H1 (cell line): ENCODE results near the gene CSGALNACT2. TPM values are rescaled to one million over a fixed set of nuclear protein-coding genes. Genes with fewer than 3 reads are reported as not detected.

Experiments used
- CTCF ChIA-PET: fragments of 300-600 bp; sonication (Branson Sonifier 250); formaldehyde crosslinking; loops from one replicate; lab custom pipeline; 2021; ENCODE audit not compliant: partially characterized antibody; lab: Charles Lee
- POLR2A ChIA-PET: fragments of 300-600 bp; sonication (Branson Sonifier 250); formaldehyde crosslinking; loops from one replicate; lab custom pipeline; 2021; ENCODE audit warnings: inconsistent platforms; ENCODE audit not compliant: partially characterized antibody; lab: Charles Lee
- DNase-seq, 2 experiments: peaks; one replicate each; pipeline versions ENCODE4 v3.0.0 to v3.0.0-alpha.2; 2010 to 2022; ENCODE audit warnings: low spot score in 2 of 2, low read depth in 1 of 2, mixed read lengths in 1 of 2
- FAIRE-seq: peaks from 2 replicates; lab custom pipeline; 2011; peaks lifted over from hg19 to GRCh38; lab: Jason Lieb, UNC
- H2AFZ ChIP-seq: 2 replicates; pipeline ENCODE4 v1.8.1; 2012; ENCODE audit warnings: low read length, inconsistent platforms
- H2AK5ac ChIP-seq: 2 replicates; pipeline ENCODE4 v1.6.1; 2013; ENCODE audit warnings: low read depth, low read length
- H2BK120ac ChIP-seq: replicated peaks from 2 replicates; pipeline ENCODE3; 2013; ENCODE audit warnings: low read depth, low read length, inconsistent platforms
- H2BK12ac ChIP-seq: 2 replicates; pipeline ENCODE4 v1.6.1; 2013; ENCODE audit warnings: low read depth, low read length
- H2BK15ac ChIP-seq: 2 replicates; pipeline ENCODE4 v1.6.1; 2013; ENCODE audit warnings: low read length
- H2BK20ac ChIP-seq: 2 replicates; pipeline ENCODE4 v1.6.1; 2013; ENCODE audit warnings: low read length
- H2BK5ac ChIP-seq: 2 replicates; pipeline ENCODE4 v1.6.1; 2013; ENCODE audit warnings: low read depth, low read length
- H3K14ac ChIP-seq: 2 replicates; pipeline ENCODE4 v1.6.1; 2013; ENCODE audit warnings: inconsistent platforms; ENCODE audit not compliant: insufficient read length
- H3K18ac ChIP-seq: 2 replicates; pipeline ENCODE4 v1.6.1; 2013; ENCODE audit warnings: low read length; ENCODE audit errors: extremely low read depth
- H3K23ac ChIP-seq: 2 replicates; pipeline ENCODE4 v1.6.1; 2013; ENCODE audit warnings: inconsistent platforms; ENCODE audit not compliant: insufficient read length
- H3K23me2 ChIP-seq: 2 replicates; pipeline ENCODE4 v1.6.1; 2013; ENCODE audit warnings: low read depth, low read length
- H3K27ac ChIP-seq: 2 replicates; pipeline ENCODE4 v1.6.1; 2011; ENCODE audit warnings: low read depth, low read length, inconsistent platforms
- H3K27me3 ChIP-seq, 4 experiments: replicated peaks in 1 of 4; 1 replicate in 1 of 4; 2 replicates in 3 of 4; pipeline versions ENCODE4 v1.6.1 to v1.8.1; 2011 to 2013; ENCODE audit warnings: low read length in 3 of 4, mild to moderate bottlenecking in 3 of 4, inconsistent platforms in 2 of 4, mixed read lengths in 2 of 4, moderate library complexity in 1 of 4; ENCODE audit not compliant: control insufficient read depth in 3 of 4, insufficient read depth in 3 of 4; ENCODE audit errors: extremely low read depth in 1 of 4
- H3K36me3 ChIP-seq, 4 experiments: 2 replicates each; pipeline versions ENCODE4 v1.6.1 to v1.8.1; 2011 to 2013; ENCODE audit warnings: mild to moderate bottlenecking in 4 of 4, low read length in 3 of 4, moderate library complexity in 2 of 4, control low read depth in 1 of 4, inconsistent platforms in 1 of 4; ENCODE audit not compliant: insufficient read depth in 4 of 4, control insufficient read depth in 2 of 4
- H3K4ac ChIP-seq: replicated peaks from 2 replicates; pipeline ENCODE3; 2013; ENCODE audit warnings: low read length, low read depth, mixed read lengths, inconsistent platforms; ENCODE audit not compliant: insufficient read length
- H3K4me1 ChIP-seq, 4 experiments: replicated peaks in 1 of 4; 1 replicate in 1 of 4; 2 replicates in 3 of 4; pipeline versions ENCODE4 v1.6.1 to v1.8.1; 2011 to 2013; ENCODE audit warnings: low read length in 3 of 4, inconsistent platforms in 2 of 4, mixed read lengths in 1 of 4; ENCODE audit not compliant: insufficient read depth in 4 of 4, control insufficient read depth in 3 of 4
- H3K4me2 ChIP-seq, 2 experiments: 2 replicates each; pipeline versions ENCODE4 v1.6.1 to v1.8.1; 2011 to 2013; ENCODE audit warnings: low read depth in 2 of 2, low read length in 2 of 2, control low read depth in 1 of 2, inconsistent platforms in 1 of 2, mild to moderate bottlenecking in 1 of 2; ENCODE audit not compliant: insufficient read depth in 1 of 2
- H3K4me3 ChIP-seq, 4 experiments: fragments of 200-600, 300-600 bp in 1 of 4; sonication (generic), shearing (Covaris generic), sonication (Bioruptor Twin) in 1 of 4; 2 replicates each; pipeline versions ENCODE4 v1.5.1 to v1.8.1; 2011 to 2016; ENCODE audit warnings: low read length in 4 of 4, low read depth in 3 of 4, control low read depth in 2 of 4, inconsistent platforms in 2 of 4, mild to moderate bottlenecking in 2 of 4, mixed read lengths in 1 of 4, moderate library complexity in 1 of 4; ENCODE audit not compliant: insufficient read depth in 2 of 4; ENCODE audit errors: extremely low read depth in 1 of 4
- H3K56ac ChIP-seq: replicated peaks from 2 replicates; pipeline ENCODE3; 2013; ENCODE audit warnings: low read depth, mild to moderate bottlenecking, mixed read lengths, low read length, inconsistent platforms; ENCODE audit not compliant: insufficient read length
- H3K79me1 ChIP-seq: 2 replicates; pipeline ENCODE4 v1.6.1; 2013; ENCODE audit warnings: low read depth, low read length, control low read depth
- H3K79me2 ChIP-seq, 2 experiments: 2 replicates each; pipeline versions ENCODE4 v1.6.1 to v1.8.1; 2012 to 2013; ENCODE audit warnings: low read length in 2 of 2, mild to moderate bottlenecking in 2 of 2, inconsistent platforms in 1 of 2; ENCODE audit not compliant: insufficient read depth in 2 of 2, control insufficient read depth in 1 of 2
- H3K9ac ChIP-seq, 4 experiments: replicated peaks in 1 of 4; 1 replicate in 1 of 4; 2 replicates in 3 of 4; pipeline versions ENCODE4 v1.6.1 to v1.8.1; 2011 to 2013; ENCODE audit warnings: low read depth in 3 of 4, low read length in 3 of 4, control low read depth in 2 of 4, mild to moderate bottlenecking in 2 of 4, moderate library complexity in 2 of 4, inconsistent platforms in 1 of 4; ENCODE audit errors: extremely low read depth in 1 of 4
- H3K9me3 ChIP-seq, 2 experiments: 2 replicates each; pipeline versions ENCODE4 v1.6.1 to v1.8.1; 2012 to 2013; ENCODE audit warnings: mild to moderate bottlenecking in 2 of 2, moderate library complexity in 2 of 2, control low read depth in 1 of 2, inconsistent platforms in 1 of 2, low read depth in 1 of 2, low read length in 1 of 2, mixed read lengths in 1 of 2; ENCODE audit not compliant: insufficient read depth in 2 of 2
- H4K20me1 ChIP-seq, 2 experiments: replicated peaks in 1 of 2; 2 replicates each; pipeline versions ENCODE3 to v1.8.1; 2011 to 2013; ENCODE audit warnings: inconsistent platforms in 2 of 2, low read length in 2 of 2, mild to moderate bottlenecking in 1 of 2; ENCODE audit not compliant: insufficient read depth in 2 of 2, control insufficient read depth in 1 of 2
- H4K5ac ChIP-seq: 2 replicates; pipeline ENCODE4 v1.6.1; 2013; ENCODE audit warnings: low read length, low read depth, mixed read lengths, inconsistent platforms; ENCODE audit not compliant: insufficient read length
- H4K8ac ChIP-seq: 2 replicates; pipeline ENCODE4 v1.8.0; 2013; ENCODE audit warnings: mild to moderate bottlenecking, moderate library complexity, low read length, inconsistent platforms; ENCODE audit not compliant: insufficient read depth; ENCODE audit errors: extremely low read depth
- H4K91ac ChIP-seq: replicated peaks from 2 replicates; pipeline ENCODE3; 2013; ENCODE audit warnings: low read length, mixed read lengths, inconsistent platforms; ENCODE audit not compliant: insufficient read length
- ATF2 ChIP-seq: IDR thresholded peaks from 2 replicates; pipeline ENCODE4 v1.6.1; 2012; ENCODE audit warnings: low read length, inconsistent platforms
- CHD1 ChIP-seq: IDR thresholded peaks from 2 replicates; pipeline ENCODE4 v1.6.1; 2012; ENCODE audit warnings: low read depth, low read length, improper control_type of control experiment
- CHD2 ChIP-seq: IDR thresholded peaks from 2 replicates; pipeline ENCODE4 v1.6.1; 2012; ENCODE audit warnings: low read length, improper control_type of control experiment
- CTBP2 ChIP-seq: IDR thresholded peaks from 2 replicates; pipeline ENCODE4 v1.7.0; 2011; ENCODE audit warnings: borderline replicate concordance, mild to moderate bottlenecking, moderate library complexity, mixed read lengths, low read length; ENCODE audit not compliant: insufficient read depth, insufficient read length
- HDAC2 ChIP-seq, 2 experiments: fragments of 300-600 bp in 1 of 2; sonication (generic) in 1 of 2; IDR thresholded peaks; 2 replicates each; pipeline ENCODE4 v1.6.1; 2011 to 2012; ENCODE audit warnings: low read depth in 2 of 2, low read length in 2 of 2, mild to moderate bottlenecking in 2 of 2, moderate library complexity in 2 of 2, borderline replicate concordance in 1 of 2, inconsistent platforms in 1 of 2
- RBBP5 ChIP-seq: IDR thresholded peaks from 2 replicates; pipeline ENCODE4 v1.7.1; 2012; ENCODE audit warnings: low read depth, mild to moderate bottlenecking, inconsistent platforms, low read length, moderate library complexity, borderline replicate concordance
- TEAD4 ChIP-seq: IDR thresholded peaks from 2 replicates; pipeline ENCODE4 v1.6.1; 2012; ENCODE audit warnings: low read depth, low read length, inconsistent platforms, mixed read lengths
- WGBS, 2 experiments: shearing (Covaris generic) in 1 of 2; methylation state at CpG; one replicate each; pipeline versions ENCODE4 v1.1.6 to v1.1.7; 2013 to 2015; ENCODE audit warnings: low lambda C conversion rate in 2 of 2, mixed read lengths in 2 of 2, inconsistent platforms in 1 of 2, low coverage in 1 of 2, missing lambda C conversion rate in 1 of 2; ENCODE audit not compliant: insufficient replicate concordance in 2 of 2, insufficient coverage in 1 of 2, insufficient read length in 1 of 2; ENCODE audit errors: extremely low coverage in 1 of 2, missing lambda C conversion rate in 1 of 2; 5-methylcytosine and 5-hydroxymethylcytosine counted together
- polyA plus RNA-seq, 7 experiments: library from polyadenylated mRNA; depleted of rRNA in 3 of 7; stranded (reverse) in 5 of 7; unstranded in 2 of 7; fragments of >200 nt in 5 of 7; fragments of 200-250 nt in 2 of 7; gene quantifications; 1 replicate in 5 of 7; 2 replicates in 1 of 7; 4 replicates in 1 of 7; pipeline versions ENCODE4 v1.2.1 to v1.2.3, GENCODE V29; 2011 to 2013; ENCODE audit warnings: missing spikeins in 2 of 7, mixed read lengths in 2 of 7
- total RNA-seq: library from RNA; stranded (reverse); fragmentation: NEBNext Ultra II Directional; extraction: Animal tissue kit (Norgen Biotek cat#: 25700); gene quantifications from 2 replicates; pipeline ENCODE4 v1.2.1, GENCODE V29; 2021

The CSGALNACT2 gene
- total and polyA plus RNA-seq, 2 of the 8 experiments (the other 6 are each of a cell fraction or from before 2014, with no cell fraction given), result 2.6 to 5.3 TPM

- no peak overlapping the region for H3K9ac ChIP-seq
- no peak overlapping the region for H3K14ac ChIP-seq
- WGBS, 2 experiments, result 87% methylated on average over 28 of the region's 28 CpGs; no CpG with 5 or more reads in 1 of the 2 experiments
- no peak overlapping the region for H4K91ac ChIP-seq
- H2BK20ac ChIP-seq, result no peak overlapping the region
- no peaks in the 10 kb centered on the region for H3K79me1 ChIP-seq
- no peak for TF ChIP-seq CHD2
- TF ChIP-seq CHD1, result no peak
- TF ChIP-seq HDAC2 (IDR thresholded peaks at IDR 0.05; ENCODE audit: borderline replicate concordance in 1 of 2, low read depth in 2 of 2, low read length in 2 of 2), result no peak
- no peak for TF ChIP-seq CTBP2
- no peak for TF ChIP-seq RBBP5
- no peak for TF ChIP-seq TEAD4
- TF ChIP-seq ATF2, result no peak
- peaks cover 0 to 13% (median 3%) of the 10 kb centered on the region in 4 experiments; a peak in 5 of 7 replicates for H3K4me1 ChIP-seq
- no peak overlapping the region for H2BK120ac ChIP-seq
- H2BK5ac ChIP-seq, result no peak overlapping the region
- H3K36me3 ChIP-seq, result no peaks in the 10 kb centered on the region
- H2AK5ac ChIP-seq, result no peak overlapping the region
- H2BK12ac ChIP-seq, result peak overlapping the region; percentile 43; the same call in 1 of the 2 replicates
- peak overlapping the region; percentile 71 for H4K8ac ChIP-seq
- H4K5ac ChIP-seq, result no peak overlapping the region
- no peak overlapping the region for H3K18ac ChIP-seq
- no peak for DNase-seq
- H3K79me2 ChIP-seq, result no peaks in the 10 kb centered on the region
- no peak overlapping the region for H2AFZ ChIP-seq
- H3K9me3 ChIP-seq, result no peaks in the 10 kb centered on the region
- no peak for FAIRE-seq
- no peaks in the 10 kb centered on the region for H4K20me1 ChIP-seq
- H3K23me2 ChIP-seq, result peaks cover 9% of the 10 kb centered on the region; the same call in 1 of the 2 replicates
- H3K27me3 ChIP-seq, result peaks cover 0 to 16% (median 12%) of the 10 kb centered on the region in 4 experiments; a peak in 6 of 7 replicates
- no peak overlapping the region for H3K4me3 ChIP-seq
- H3K27ac ChIP-seq, result no peak overlapping the region
- POLR2A ChIA-PET, result no interaction called here
- H3K56ac ChIP-seq, result no peak overlapping the region
- H2BK15ac ChIP-seq, result no peak overlapping the region
- CTCF ChIA-PET, result interaction anchor here (0.6 to 4.2 kb wide), 11 partner anchors 9 to 328 kb away, joined by 3 to 21 read pairs (median 4); no protein-coding TSS in a partner anchor
- H3K23ac ChIP-seq, result no peak overlapping the region
- H3K4me2 ChIP-seq, result no peak overlapping the region
- H3K4ac ChIP-seq, result no peak overlapping the region
These were observed 31.8 kb upstream of the CSGALNACT2 start for GRCh38 chr10:43106256-43107091.
